ENCODE measurements around the gene CANX.
A peak's percentile ranks its signal among the peaks of the same experiment; 100 is the strongest.
"Not testable (repeated sequence)": the region's sequence is repeated elsewhere in the genome, so short reads cannot be mapped to it uniquely, and the experiment has no call there.

Gene CANX, protein sequence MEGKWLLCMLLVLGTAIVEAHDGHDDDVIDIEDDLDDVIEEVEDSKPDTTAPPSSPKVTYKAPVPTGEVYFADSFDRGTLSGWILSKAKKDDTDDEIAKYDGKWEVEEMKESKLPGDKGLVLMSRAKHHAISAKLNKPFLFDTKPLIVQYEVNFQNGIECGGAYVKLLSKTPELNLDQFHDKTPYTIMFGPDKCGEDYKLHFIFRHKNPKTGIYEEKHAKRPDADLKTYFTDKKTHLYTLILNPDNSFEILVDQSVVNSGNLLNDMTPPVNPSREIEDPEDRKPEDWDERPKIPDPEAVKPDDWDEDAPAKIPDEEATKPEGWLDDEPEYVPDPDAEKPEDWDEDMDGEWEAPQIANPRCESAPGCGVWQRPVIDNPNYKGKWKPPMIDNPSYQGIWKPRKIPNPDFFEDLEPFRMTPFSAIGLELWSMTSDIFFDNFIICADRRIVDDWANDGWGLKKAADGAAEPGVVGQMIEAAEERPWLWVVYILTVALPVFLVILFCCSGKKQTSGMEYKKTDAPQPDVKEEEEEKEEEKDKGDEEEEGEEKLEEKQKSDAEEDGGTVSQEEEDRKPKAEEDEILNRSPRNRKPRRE

DNA sequence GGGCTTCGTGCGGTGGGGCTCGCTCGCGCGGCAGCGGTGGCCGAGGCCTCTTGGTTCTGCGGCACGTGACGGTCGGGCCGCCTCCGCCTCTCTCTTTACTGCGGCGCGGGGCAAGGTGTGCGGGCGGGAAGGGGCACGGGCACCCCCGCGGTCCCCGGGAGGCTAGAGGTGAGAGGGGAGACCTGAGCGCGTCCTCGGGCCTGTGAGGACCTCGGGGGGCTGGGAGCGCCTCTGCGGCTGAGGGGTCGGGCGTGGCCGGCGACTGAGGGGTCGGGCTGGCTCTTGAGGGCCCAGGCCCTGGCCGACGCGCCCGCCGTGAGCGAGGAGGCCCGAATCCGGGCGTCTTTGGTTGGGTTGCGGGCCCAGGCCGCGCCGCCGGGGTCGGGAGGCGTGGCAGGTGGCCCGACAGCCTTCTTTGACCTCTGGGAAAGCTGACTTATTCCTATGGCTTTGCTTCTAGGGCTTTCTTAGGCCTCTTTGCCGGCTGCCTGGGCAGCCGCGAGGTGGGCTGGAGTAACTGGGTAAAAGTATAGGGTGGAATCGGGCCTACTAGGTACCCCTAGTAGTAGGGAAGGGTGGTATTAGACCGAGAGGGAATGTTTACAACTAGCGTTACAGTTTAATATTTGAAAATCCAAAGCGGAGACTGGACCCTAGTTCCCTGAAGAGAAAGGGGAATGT, at the start of gene CANX:
CANX (plus strand) TSS at position 33 of the 681 bp plus-strand sequence. CDS start 6,715 bp downstream, outside the sequence.
- DNase-seq (ENCODE audit: low read depth in 2 of 2, low spot score in 1 of 2), result no peak

DNA sequence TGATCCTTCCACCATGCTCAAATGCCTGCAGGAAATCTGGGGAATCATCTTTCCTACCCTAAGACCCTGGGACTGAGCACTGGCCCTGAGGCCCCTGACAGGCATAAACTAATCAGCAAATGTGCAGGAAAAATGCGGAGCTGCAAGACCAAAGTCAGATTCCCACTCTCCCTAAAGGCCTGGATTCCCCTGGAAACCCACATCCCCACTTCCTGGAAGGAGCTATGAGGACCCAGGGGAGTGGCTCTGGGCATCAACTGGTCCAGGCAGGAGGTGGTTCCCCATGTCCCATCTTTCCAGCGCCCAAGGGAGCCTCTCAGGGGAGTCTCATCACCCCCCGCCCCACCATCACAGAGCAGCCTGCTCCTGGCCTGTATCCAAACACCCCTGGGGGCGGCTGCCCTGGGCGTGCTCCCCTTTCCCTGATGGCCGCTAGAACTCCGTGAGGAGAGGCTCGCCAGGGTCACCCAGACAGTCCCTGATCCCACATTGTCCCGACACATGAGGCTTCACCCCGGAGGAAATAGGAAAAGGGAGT, 49.5 kb upstream of the CANX start:
- DNase-seq (ENCODE audit: low read depth in 2 of 2, low spot score in 1 of 2), result not testable (repeated sequence)

DNA sequence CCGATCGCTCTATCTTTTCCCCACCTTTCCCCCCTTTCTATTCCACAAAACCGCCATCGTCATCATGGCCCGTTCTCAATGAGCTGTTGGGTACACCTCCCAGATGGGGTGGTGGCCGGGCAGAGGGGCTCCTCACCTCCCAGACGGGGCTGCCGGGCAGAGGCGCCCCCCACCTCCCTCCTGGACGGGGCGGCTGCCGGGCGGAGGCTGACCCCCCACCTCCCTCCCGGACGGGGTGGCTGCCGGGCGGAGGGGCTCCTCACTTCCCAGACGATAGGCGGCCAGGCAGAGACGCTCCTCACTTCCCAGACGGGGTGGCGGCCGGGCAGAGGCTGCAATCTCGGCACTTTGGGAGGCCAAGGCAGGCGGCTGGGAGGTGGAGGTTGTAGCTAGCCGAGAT, 48.5 kb upstream of the CANX start:
- DNase-seq (ENCODE audit: low read depth in 2 of 2, low spot score in 1 of 2), result not testable (repeated sequence)

DNA sequence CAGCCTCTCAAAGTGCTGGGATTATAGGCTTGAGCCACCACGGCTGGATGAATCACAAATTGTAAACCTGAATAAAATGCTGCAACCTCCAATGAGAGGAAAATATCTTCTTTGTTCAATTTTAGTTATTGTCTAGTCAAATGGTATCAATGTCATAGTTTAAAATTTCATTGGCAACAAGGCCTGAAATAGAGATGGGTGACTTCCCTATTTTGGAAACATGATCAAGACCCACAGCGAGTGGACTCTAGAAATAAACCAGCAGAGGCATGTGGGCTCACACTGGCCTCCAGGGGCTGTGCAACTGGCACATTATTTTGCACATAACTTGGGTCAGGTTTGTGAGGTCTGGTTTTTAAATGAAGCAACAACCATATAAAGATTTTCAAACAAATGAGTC, 45.6 kb upstream of the CANX start:
- not testable (repeated sequence) for DNase-seq (ENCODE audit: low read depth in 2 of 2, low spot score in 1 of 2)

DNA sequence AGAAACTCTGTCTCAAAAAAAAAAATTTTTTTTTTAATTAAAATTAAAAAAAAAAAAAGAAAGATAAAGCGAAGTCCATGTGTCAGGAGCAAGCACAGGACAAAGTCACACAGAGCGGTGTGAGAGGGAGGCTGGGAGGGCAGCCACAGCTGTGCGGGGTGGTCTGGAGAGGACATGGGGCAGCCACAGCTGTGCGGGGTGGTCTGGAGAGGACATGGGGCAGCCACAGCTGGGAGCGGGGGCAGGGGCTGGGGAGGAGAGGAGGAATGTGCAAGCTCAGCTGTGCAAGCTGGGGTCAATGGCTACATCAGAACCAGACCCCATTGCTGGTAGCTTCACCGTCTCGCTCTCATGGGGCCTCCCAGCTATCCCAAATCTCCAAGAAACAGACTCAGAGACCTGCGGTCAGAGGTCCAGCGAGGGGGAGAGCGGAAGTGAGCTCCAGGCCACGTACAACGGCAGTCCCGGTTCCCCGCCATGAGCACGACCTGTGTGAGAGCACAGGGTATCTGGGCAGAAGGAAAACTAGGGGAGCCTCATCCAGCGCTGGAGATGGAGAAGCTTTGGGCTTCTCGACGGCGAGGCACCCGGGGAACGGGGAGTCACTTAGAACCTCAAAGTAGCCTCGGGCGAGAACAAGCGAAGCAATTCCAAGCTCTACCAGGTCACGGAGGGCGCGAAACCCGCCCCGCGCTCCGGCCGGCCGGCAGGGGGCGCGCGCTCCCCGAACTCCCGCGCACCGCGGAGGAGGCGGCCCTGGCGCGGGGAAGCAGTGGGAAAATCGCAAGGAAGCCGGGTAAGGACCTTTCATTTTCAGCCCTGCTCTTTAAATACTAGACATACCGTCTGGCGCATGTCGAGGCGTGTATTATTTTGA, 41.2 kb upstream of the CANX start:
- not testable (repeated sequence) for DNase-seq (ENCODE audit: low read depth in 2 of 2, low spot score in 1 of 2)

DNA sequence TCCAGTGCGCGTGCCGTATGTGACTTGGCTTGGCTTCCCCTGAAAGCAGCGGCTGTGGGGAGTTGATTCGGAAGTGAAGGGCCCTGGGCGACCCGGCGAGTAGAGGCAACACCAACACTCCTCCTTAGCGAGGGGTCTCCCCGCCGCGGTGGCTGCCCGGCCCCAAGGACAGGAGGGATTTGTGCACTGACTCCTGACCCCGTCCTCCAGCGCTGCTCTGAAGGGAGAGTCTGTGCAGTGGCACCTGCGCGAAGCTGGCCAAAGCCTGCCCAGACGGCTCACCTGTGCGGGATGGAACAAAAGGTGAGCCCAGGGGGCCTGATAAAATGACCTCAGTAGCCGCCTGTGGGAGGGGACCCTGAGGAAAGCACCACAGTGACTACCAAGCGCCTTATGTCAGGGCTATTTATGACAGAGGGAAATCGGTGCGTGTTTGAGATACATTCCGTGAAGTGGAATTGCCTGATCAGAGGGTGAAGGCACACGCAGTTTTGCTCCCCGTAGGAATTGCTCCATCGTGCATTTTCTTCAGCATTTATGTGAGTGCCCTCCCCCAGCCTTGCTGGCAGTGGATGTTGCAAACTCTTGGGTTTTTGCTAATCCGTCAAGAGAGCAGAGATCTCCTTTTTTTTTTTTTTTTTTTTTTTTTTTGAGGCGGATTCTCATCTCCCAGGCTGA, 40.4 kb upstream of the CANX start:
- DNase-seq (ENCODE audit: low read depth in 2 of 2, low spot score in 1 of 2), result not testable (repeated sequence)

DNA sequence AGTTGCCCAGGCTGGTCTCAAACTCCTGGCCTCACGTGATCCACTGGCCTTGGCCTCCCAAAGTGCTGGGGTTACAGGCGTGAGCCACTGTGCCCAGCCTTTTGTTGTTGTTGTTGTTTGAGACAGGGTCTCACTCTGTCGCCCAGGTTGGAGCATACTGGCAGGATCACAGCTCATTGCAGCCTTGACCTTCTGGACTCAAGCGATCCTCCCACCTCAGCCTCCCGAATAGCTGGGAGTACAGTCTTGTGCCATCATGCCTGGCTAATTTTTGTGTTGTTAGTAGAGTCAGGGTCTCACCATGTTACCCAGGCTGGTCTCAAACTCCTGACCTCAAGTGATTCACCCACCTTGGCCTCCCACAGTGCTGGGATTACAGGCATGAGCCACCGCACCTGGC, 37.1 kb upstream of the CANX start:
- DNase-seq (ENCODE audit: low read depth in 2 of 2, low spot score in 1 of 2), result not testable (repeated sequence)

DNA sequence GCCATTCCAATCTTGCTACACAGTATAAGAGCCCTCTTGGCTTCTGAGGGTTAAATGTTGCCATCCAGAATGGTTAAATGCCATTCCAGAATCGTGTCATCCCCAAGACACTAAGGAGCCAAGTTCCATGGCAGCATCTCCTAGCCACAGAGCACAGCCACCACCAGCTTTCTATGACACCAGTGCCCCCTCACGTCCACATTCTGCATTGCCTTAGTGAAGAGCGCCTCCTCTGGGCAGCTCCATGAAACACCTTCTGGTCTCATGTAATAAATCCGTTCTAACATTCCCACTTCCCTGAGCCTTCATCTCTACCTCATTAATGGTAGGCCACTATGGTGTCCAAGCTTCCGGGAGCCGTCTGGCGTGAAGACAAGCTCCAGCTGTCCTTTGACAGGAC, 30.4 kb upstream of the CANX start:
- no peak for DNase-seq (ENCODE audit: low read depth in 2 of 2, low spot score in 1 of 2)

DNA sequence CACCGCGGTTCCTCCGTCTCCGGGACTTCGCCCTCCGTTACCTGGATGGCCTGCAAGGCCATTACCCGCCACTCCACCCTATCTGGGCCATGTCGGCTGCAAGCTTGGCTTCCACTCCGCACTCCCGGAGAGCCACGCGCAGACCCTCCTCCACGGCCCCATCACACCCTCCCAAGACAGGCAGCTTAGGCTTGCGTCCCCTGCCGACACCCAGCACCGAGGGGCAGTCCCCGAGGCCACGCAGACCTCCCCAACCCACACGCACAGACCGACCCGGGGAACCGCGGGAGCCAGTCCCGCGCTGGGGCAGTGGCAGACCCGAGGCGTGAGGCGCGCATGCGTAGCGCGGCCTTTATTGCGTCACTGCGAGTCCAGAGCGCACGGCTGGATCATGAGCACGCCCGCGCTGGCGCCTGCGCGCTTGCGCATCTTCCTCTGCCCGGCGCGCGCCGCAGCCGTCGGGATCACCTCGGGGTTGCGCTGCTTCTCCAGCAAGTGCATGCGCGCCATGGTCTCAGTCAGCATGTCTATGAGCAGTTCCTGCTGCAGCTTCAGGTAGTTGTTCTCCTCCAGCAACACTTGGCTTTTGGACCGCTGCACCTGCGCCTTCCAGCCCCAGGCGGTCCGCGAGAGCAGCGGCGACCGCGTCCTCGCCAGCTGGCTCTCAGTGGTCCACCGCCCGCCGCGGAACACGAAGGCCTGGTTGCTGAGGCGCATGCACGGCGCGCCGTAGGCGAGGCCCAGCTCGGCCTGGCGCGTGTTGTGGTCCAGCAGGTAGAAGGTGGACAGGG, 20.3 kb upstream of the CANX start:
- DNase-seq (ENCODE audit: low read depth in 2 of 2, low spot score in 1 of 2), result peak; percentile 71 to 85

DNA sequence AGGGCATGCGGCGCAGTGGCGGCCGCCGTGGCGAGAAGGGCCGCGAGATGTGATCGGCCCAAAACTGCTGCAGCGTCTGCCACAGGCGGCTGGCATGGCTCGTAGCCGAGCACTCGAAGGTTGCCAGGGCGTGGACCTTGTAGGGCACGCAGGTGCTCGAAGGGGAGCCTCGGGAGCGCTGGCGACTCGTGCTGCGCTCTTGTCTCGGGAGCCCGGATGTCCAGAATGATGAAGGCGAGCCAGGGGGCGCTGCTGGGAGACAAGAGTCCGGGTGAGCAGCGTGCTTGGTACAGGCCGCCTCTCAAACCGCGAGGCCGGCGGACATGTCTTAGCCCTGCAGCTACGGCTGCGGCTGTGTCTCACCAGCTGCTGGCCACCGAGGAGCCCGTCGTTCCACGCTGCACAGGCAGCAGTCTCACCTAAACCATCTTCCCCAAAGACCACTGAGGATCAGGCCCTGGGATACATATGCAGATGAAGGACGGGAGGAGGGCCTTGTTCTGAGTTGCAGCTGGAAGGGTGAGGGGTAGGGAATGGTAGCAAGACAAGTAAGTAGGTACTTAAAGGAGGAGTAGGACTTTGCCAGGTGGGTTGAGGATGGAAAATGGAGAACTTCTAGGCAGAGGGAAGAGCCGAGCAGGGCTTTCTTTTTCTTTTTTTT, 19.6 kb upstream of the CANX start:
- DNase-seq (ENCODE audit: low read depth in 2 of 2, low spot score in 1 of 2), result peak; percentile 35 to 42

DNA sequence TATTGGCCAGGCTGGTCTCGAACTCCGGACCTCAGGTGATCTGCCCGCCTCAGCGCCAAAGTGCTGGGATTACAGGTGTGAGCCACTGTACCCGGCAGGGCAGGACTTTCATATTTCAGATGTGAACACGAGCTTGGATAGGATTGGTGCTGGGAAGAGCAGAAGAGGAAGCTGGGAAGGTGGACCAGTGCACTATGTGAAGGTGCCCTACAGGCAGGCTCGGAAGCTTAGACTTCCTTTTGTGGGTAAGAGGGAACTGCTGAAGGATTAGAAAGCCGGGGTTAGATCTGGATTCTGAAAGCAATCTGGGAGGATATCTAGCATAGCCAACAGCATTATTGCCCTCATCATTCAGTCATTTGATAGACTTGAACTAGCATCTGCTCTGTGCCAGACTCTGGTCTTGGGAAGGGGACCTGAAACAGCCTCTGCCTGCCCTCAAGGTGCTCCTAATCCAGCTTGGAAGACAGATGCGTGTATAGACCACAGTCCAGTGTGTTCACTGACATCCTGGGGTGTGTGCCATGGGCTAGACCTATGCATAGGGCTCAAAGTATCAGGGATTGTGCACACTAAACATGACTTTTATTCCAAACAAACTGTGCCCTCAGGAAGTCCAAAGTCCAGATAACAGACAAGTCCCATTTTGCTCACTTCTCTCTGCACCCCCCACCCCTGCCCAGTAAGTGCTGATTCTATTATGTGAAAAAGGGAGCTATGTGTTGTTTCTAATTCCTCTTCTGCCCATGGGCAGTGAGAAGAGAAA, 18.6 kb upstream of the CANX start:
- no peak for DNase-seq (ENCODE audit: low read depth in 2 of 2, low spot score in 1 of 2)

DNA sequence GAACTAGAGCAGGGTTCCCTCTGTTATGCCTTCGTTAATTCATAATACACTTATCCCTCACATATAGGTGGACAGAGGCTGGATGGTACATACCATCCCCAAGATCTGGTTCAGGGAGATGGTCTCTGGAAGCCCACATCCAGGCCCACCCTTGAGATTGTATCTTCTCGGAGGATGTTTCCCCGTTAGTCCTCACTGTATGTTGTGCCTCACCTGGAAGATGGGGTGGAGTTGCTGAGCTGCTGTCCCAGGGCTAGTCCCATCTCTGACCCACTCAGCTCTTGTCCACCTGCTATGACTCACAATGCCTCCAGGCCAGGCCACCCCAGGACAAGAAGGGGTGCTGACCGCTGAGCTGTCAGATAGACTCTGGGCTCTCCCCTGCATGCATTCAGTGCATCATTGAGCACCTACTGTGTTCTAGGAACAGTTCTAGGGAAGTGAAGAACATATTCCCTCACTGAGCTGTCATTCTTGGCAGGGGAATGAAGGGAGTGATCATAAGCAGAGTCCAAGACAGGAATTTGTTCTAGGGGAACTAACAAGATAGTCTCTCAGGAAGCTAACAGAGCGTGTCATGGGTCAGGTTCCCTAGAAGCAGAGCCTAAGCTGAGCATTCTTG, 17.9 kb upstream of the CANX start, which contains the start of gene CBY3:
CBY3 (minus strand) TSS at position 255 of the 622 bp plus-strand sequence; CDS start at position 139, 116 bp downstream.
- DNase-seq (ENCODE audit: low read depth in 2 of 2, low spot score in 1 of 2), result no peak

DNA sequence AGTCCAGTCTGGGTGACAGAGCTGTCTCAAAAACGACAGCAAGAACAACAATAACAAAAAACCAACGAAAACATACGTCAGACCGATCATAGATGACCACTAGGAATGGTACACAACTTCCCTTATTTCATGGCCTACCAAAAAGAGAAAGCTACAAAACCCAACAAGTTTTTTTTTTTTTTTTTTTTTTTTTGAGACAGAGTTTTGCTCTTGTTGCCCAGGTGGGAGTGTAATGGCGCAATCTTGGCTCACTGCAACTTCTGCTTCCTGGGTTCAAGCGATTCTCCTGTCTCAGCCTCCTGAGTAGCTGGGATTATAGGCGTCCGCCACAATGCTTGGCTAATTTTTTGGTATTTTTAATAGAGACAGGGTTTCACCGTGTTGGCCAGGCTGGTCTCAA, 9.6 kb upstream of the CANX start:
- not testable (repeated sequence) for DNase-seq (ENCODE audit: low read depth in 2 of 2, low spot score in 1 of 2)

DNA sequence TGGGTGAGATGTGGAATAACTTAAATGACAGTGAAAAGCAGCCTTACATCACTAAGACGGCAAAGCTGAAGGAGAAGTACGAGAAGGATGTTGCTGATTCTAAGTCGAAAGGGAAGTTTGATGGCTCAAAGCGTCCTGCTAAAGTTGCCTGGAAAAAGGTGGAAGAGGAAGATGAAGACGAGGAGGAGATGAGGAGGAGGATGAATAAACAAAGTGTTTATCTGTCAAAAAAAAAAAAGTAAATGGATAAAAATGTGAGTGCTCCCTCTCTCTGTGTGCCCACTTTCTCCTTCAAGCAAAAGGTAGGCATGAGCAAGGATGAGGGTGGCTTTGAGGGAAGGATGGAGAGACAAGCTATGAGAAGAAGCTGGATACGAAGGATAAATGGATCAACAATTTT, 4.2 kb upstream of the CANX start:
- no peak for DNase-seq (ENCODE audit: low read depth in 2 of 2, low spot score in 1 of 2)

DNA sequence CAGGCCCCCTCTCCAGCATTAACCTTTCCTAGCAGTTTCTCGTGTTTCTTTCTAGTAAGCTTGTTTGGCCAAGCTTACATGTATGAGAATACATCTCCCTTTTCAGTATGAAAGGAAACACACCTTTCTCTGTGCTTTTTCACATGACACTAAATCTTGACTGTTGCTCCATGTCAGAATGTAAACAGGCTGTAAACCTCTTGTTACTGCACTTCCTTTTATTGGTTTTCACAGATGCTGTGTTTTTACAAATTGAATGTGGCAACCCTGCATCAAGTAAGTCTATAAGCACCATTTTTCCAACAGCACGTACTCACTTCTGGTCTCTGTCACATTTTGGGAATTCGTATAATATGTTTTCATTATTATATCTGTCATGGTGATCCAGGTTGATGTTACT, 2.2 kb upstream of the CANX start:
- DNase-seq (ENCODE audit: low read depth in 2 of 2, low spot score in 1 of 2), result no peak

DNA sequence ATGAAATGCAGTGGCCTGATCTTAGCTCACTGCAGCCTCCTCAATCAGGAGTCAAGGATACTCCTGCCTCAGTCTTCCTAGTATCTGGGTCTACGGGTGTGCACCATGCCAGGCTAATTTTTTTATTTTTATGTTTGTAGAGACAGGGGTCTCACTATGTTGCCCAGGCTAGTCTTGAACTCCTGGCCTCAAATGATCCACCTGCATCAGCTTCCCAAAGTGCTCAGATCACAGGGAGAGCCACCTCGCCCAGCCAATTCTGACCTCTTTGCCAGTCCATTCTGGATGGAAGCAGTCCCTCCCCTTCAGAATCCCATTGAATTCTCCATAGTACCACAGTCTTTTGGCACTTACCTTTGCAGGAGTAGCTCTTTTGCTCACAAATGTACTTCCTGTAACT, 1.7 kb upstream of the CANX start:
- DNase-seq (ENCODE audit: low read depth in 2 of 2, low spot score in 1 of 2), result no peak

DNA sequence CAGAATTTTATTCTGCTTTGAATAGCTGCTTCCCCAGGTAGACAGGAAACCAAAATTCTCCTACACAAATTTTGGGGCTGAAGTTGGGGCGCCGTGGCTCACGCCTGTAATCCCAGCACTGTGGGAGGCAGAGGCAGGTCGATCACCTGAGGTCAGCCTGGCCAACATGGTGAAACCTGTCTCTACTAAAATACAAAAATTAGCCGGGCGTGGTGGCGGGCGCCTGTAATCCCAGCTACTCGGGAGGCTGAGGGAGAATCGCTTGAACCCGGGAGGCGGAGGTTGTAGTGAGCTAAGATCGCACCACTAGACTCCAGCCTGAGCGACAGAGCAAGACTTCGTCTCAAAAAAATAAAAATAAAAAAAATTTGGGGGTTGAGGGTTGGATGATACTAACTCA, 1.2 kb upstream of the CANX start:
- not testable (repeated sequence) for DNase-seq (ENCODE audit: low read depth in 2 of 2, low spot score in 1 of 2)

Data from stimulated activated CD8-positive, alpha-beta memory T cell treated with anti-CD3 and anti-CD28 coated beads, Interleukin-4, amount 100 ng/mL, for 1 hour (primary cell).